Measurements from ENCODE around the gene PXK.

The PXK gene

DNA sequence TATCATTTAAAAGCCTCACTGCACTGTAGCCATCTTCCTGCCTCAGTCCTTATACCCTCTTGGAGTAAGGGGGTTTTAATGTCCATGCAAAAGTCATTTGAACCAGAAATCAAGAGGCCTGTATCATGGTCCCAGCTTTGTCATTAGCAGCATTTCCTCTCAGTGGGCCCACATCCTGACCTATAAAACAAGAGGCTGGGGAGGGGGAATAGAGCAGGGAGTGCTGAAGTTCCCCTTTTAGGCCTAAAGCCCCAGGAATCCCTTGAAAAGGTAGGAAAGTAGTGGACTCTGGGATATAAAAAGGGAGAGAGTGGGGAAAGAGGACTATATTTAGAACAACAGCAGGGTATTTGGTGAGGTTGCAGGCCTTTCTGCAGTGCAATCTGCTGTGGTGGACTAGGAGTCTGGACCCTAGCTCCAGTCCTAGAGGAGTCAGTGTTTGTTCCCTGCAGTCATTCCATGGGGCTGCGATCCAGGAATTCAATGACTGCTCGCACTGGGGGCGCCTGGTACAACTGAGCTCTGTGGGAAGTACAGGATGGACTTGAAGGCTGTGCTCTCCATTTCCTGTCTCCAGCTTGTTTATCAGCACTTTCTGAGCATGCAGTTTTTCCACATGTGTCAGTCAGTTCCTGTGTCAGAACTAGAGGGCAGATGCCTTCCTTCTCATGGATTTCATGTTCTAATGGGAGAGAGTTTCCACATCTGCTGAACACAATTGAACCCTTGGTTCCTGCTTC lies 54.1 kb downstream of the PXK start:
- no peak for DNase-seq

DNA sequence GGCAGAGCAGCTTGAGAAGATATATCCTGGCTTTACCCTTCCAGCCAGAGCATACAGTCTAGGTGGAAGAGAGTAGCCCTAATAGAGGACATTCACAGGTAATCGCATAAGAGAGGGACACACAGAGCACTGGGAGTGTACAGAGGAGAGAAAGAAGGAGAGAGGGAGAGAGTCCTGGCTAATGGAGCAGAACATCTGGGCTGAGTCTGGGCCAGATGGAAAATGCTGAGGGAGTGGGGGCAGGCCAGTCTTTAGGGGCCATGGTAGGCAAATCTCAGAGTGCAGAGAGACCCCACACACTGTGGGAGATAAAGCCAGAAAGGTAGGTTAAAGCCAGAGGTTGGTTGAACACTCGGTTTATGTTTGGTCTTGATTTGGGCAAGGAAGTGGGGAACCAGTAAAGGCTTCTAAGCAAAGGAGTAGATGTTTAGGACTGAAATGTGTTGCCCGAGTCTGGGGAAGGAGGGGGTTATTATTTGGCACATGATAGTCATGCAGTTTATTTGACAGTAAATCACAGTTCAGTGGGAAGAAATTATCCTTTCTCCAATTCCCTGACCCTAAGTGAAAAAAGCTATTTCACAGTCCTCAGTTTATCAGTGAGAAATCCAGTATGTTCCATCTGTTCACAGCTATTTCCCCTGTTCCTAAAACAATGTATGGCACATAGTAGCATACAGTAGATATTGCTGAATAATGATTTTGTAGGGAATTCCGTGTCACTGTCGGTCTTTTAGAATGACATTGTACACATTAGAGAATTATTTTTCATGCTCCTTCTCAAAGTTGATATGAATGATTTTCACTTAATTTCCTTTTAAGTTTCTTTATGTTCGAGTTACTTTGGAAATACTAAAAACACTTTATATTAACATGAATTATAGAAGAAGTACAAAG lies 55.2 kb downstream of the PXK start:
- no peak for DNase-seq

DNA sequence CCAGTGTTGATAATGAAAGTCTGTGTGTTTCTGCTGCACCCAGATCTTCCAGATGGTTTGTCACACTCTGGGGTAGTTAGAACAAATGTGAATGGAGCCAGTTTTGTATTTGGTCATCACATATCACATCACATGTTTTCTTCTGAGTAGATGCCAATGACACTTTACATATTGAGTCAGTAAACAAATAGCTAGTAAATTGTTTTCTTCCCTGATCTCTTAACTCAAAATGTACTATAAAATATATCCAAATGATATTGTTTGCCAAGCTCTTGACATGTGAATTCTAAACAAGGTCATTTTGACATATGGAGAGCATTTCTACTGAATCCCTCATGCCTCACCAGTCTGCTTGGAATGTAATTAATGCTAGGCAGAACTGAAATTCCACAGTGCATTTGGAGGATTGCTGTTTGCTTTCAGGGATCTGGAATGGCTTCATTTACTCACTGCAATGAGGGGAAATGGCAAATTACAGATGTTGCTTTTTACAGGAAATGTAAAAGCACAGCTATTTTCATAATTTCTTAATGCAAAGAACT lies 55.9 kb downstream of the PXK start:
- DNase-seq, result no peak

DNA sequence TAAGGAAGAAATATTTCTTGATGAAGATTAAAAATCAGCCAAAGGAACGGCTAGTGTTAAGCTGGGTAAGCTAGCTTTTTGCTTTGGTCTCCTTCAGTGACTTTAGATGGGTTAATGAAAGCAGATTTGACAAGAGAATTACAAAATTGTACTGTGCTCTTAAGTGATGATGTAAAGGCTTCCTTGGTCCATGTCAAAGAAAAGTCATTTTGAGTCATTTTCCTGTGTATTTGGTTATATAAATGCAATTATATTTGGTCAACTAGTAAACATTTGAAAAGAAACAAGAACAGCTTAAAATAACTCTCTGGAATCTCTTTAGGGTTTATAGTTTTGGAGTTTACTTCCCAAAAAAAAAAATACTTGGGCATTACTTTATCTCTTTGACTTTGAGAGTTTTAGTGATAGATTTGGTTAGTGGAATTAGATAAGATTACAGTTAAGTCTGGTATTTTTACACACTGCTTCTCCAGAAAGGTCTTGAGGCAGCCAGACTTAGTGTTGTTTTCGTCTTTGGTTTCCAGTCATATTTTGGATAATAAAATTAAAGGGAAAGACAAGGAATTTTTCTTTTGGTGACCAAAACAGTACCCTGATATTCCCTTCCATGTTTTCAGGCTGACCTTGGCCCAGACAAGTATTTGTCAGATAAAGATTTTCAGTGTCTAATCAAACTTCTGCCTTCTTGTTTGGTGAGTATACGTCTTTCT lies 58.6 kb downstream of the PXK start:
- DNase-seq, result no peak

DNA sequence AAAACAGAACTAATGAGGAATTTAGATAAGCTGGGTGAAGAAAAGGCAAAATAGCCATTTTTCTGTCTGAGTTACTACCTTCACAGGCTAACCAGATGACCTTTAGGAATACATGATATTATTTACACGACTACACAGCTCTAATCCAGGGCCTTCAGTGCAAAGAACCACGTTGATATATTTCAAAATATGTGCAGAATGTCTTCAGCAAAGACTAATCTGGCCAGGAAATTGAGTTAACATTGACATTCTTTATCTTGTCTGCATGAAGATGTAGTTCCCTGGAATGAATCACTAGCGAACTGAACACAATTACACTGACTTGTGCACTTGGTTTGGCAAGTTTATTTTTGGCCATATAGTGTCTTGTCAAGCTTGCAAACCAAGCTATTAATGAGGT lies 59.5 kb downstream of the PXK start:
- no peak for DNase-seq

DNA sequence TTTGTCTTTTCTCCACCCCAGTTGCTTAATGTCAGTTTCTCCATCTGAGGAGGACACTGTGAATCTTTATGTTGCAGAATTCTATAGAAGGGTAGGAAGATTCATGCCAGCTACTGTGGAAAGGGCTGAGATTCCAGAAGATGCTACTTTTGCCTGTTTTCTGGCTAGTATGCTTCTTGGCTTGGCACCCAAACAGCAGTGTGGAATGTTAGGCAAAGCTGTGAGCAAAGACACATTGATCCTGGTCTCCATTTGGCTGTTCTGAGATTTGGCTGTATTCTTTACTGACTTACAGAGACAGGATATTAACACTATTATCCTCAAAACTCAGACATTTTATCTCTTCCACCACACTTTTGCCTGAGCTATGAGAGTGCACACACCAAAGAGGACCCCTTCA lies 61.6 kb downstream of the PXK start:
- DNase-seq, result no peak

DNA sequence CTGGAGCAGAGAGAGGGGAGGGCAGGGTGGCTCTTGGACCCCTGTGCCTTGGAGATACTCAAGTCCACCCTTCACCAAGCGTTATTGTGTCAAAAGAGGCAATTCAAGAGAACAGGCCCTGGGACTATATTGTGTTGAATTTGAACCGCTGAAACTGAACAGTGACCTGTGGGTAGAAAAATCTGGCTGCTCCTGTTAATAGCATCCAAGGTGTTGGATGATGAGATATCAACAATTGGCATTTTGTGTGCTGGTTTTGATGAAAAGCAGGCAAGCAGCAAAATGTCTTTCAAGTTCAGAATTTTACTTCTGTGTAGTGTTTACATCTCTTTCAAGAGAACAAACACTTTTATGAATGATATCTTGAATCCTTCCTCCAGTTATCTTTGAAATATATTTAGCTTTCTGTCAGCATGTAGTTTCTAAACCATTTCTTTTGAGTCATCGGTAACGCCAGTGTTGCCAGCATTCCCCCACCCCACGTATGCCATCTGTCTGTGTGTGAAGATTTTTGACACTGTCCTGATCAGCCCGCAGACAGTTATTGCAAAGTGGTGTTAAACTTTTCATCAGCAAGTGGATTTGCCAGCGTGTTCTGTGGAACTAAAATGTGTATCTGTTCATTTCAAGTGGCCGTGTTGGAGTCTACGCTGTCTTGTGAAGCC lies 66.1 kb downstream of the PXK start:
- DNase-seq, result no peak

DNA sequence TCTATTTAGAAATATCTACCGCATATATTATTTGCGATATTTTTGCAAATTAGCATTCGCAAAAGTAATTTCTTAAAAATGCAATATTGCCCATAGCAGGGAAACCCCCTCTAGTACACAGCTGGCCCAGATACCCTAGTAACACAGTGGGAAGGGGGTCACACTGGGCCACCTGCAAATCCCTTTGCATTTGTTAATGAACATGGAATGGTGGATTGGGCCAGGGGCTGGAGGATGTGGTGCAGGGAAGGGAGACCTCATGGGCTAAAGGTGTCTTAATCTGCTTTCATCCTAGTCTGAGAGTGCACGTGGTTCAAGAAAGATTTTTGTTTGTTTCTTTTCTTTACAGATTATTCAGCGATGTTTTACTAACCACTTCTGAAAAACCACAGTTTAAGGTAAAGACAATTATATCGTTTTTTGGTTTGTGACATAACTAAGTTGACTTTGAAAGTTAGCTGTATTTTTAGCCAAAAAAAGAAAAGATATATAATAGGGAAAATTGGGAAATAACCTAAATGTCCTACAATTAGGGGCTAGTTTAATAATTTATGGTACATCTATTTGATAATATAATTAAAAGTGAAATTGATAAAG lies 70.9 kb downstream of the PXK start:
- DNase-seq, result no peak

DNA sequence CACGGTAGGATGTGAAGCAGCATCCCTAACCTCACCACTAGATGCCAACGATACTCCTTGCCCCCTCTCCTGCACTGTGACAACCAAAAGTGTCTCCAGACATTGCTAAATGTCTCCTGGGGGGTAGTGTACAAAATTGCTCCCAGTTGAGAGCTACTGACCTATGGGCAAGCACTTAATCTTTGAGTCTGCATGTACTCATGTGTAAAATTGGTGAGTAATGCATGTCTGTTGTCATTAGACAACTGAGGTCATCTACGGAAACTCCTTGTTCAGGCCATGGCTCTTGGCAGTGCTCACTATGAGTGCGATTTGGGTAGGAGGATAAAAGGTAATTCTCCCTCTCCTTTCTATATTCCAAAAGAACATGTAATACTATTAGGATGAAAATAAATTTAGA lies 71.7 kb downstream of the PXK start:
- DNase-seq, result no peak

DNA sequence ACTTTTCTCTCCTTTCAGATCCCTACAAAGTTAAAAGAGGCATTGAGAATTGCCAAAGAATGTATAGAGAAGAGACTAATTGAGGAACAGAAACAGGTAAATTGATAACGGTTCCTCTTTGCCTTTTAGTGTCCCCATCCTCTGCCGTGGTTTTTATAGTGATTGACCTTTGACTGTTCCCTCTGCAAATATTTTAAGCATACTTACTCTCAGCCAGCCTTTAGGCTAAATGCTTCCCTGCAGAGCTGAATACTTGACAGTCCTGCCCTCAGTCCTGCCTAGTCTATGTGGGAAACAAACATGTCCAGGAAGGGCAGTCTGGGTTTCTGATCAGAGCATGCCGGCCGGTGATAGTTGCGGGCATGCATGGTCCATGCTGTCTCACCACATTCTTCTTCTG lies 76.2 kb downstream of the PXK start:
- no peak for DNase-seq

DNA sequence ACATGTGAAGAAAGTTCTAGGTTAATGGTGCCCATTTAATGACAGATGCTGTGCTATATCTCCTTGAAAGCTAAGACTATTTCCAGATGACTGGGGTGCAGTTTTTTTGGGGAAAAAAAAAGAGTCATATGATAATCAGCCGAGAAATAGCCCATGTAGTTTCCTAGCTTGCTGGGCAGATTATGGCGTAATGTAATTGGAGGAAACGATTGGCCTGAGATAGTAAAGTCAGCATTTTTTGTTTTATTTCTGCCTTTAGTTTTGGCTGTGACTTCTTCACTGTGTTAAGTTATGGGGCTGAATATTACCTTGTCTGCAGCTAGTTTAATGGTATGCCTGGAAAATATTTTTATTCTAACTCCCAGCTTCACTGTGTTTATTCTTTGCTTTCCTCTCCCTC lies 77.0 kb downstream of the PXK start:
- DNase-seq, result no peak

DNA sequence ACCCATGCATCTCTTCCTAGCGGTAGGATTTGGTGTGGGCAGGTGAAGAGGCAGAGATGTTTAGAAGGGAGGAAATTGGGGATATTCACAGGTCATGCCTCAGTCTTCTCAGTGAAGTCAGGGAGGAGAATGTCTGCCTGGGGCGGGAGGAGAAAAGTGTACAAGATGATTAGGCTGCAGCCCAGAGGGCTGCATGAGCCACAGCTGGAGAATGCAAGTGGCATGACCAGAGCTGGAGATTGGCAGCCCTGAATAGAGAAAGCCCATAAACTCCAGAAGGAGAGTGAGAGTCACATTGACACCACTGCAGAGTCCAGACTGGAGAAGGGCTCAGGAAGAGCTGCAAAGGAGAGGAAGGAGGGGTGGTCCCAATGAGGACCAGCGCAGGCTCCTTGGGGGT lies 78.3 kb downstream of the PXK start:
- no peak for DNase-seq

DNA sequence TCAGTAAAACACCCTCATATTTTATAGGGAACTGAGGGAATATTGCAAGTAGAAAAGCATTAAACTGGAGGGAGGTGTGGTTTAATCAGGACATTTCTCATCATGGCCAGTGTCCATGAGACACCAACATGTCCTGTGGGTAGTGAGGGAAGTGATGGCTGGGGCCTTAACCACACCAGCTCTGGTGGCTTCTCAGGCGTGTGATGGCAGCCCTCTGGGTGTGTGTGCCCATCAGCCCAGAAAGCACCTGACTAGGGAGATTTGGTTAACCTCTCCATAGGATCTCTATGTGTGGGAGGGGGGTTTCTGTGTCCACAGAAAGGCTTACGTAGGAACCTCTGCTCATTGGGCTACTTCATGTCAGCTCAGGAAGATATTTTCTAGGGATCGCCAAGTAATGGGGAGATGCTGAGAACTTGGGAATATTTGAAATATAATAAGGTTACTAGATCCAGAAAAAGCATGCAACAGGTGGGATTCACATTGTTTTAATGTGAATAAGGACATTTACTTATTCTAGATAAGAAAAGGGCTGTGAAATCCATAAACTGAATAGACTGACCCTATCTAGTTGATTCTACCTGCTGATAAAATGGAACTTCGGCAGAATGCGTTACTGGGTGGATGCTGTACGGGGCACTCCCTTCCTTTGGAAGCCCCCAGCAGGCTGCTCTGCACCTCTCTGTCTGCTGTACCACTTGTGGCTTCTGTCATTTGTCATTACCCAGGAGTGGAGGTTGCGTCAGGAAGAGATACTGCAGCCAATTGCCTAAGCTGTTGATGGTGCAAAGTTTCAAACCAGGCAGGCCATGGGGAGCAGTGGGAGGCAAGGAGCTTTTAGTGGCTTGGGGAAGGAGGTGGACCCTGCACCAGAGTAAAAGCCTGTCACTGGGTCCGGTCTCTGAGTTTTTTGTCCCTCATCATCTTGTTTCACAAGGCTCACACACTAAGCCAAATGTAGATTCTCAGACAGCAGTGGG lies 79.4 kb downstream of the PXK start:
- DNase-seq, result no peak

DNA sequence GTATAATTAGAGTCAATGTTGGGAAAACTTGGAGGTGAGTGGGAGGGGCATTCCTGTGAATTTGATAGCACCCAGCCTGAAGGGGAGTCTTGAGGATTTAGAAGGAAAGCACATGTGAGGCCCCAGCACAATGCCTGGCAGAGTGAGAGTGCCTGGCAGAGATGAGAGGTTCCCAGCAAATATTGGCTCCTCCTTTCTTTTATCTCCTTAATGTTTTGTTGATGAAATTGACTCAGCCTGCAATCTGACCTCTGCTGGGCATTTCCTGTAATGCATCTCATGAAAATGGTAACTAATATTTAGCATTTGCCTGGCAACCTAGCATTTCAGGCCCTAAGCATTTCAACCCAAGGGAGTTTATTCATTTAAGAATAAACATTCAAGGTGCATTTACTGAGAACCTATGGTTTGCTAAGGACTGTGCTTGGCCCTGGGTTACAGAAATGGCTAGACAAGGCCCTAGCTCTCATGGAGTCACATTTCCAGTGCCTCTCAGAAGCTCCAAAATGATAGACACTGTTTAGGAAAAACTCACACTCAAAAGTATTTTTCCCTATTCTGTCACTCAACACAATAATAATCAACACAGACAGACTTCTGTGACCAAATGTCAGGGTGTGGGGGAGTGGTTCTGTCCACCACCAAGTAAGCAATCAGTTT lies 82.0 kb downstream of the PXK start:
- DNase-seq, result peak; percentile 38

DNA sequence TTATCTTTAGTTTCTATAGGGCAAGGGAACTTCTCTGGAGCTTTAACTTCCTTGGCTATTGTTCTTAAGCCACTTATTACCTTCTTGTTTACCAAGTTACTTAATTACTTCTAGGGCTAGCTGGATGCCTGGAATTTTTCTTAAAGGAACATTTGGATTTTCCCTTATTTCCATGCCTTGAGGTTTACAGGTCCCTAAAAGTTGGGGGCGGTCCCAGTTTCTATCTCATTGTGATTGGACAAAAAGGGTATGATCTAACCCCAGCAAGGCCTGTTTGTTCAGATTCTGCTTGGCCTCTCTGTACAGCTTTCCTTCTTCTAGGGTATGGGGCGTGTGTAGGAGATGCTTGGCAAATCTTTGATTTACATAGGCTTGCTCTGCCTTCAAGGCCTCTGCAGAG lies 83.5 kb downstream of the PXK start:
- no peak for DNase-seq

DNA sequence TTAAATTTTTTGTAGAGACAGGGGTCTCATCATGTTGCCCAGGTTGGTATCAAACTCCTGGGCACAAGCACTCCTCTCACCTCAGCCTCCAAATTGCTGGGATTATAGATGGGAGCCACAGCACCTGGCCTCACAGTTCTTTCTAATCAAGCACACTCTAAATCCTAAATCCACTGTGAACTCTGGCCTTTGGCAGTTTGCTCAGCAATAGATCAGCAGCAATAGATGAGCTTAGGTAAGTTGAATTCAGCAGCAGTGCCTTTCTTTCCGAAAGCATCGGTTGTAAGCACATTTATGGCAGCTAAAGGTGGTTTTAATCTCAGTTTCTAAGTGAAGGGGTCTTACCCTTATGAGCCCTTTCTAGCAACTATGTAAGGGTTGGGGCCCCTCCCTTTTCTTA lies 84.4 kb downstream of the PXK start:
- no peak for DNase-seq

DNA sequence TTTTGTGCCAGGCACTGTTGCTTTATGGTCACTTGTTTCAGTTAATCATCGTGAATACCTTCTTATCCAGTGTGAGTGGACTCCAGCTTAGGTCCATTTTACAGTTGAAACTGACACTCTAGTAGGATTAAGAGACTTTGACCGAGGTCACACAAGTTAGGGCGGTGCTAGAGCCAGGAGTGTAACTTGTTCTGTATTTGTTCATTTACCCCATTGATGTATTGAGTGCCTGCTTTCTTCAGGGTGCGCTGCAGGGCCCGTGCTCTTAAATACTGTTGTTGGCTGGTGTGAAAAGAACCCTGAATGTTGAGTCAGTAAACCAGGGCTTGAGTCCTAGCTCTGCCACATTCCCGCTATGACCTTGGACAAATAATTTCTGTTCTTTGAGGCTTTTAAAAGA lies 85.5 kb downstream of the PXK start:
- no peak for DNase-seq

DNA sequence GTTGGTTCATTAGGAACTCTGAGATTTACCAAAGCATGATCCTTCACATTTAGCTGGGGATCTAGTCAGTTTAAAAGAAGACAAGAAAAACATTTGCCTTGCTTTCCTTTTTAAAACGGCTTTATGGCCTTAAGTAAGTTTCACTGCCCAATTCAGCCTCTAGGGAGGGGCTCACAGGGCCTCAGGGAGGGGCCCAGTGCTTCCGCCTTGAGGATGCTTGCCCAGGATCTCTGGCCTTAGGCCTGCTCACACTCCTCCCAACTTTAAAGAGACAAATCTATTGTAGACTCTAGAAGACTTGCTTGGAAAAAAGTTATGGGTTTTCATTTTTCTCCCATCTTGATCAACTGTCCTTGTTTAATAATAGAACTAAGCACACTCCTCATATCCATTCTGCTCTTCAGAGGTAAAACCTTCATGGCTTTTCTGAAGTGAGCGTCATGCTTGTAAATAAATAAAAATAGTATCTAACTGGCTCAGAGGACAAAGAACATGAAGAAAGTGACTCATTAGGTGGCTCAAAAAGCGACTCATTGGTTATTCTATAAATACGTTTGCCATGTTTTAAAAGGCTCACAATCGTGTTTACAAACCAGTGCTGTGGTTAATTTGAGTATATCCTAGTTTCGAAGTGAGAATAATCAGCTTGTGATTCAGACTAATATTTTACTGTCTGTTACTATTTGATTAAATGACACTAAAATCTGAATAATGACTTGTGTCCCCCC lies 87.3 kb downstream of the PXK start:
- DNase-seq, result no peak

DNA sequence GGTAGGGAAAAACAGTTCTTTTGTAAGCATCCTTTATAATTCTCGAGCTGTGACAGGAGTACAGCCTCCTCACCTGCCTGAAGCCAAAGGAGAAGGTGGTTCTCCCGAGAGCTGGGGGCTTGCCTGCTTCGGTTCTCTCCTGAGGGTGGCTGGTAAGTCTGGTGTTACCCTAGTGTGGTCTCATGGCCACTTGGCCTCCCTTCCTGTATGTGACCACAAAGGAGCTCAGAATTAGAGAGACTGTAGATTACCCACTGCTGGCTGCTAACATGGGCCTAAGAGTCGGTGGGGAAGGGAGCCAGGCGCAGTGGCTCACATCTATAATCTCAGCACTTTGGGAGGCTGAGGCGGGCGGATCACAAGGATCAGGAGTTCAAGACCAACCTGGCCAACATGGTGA lies 88.3 kb downstream of the PXK start:
- DNase-seq, result no peak

DNA sequence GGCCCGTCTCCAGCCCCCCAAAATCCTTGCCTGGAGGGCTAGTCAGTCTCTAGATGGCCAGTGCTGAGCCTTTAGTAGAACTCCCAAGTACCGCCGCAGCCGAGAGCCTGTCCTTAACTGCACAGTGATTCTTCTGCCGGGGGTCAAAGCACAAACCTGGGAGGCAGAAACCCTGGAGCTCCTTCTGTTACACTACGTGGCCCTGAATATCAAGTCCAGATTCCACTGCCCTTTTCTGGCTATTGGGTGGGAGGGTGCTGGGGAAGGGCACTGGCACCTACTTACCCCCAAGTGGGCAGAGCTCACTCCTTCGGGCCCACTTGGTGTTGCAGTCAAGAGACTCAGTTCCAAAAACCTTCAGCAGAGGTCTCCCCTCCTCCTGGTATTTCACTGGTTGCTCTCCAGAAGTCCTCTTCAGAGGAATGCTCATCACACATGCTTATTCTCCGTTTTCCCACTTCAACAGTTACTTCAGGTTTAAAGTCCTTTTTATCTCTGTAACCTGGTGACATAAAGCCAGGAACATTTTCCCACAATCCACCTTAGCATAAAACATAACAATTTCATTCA lies 90.1 kb downstream of the PXK start:
- no peak for DNase-seq

Measured in activated T-cell treated with anti-CD3 and anti-CD28 coated beads for 4 hours (primary cell).